Mucosa of descending colon (tissue), 3 donors: ENCODE results near the gene ARFIP2. TPM values are rescaled to one million over a fixed set of nuclear protein-coding genes. Genes with fewer than 3 reads are reported as not detected.

Experiments used
- ATAC-seq: fragments of 200-7000 bp; cut with Tn5 transposase; one replicate; pipeline ENCODE4 v1.9.1; 2020; ENCODE audit warnings: mild to moderate bottlenecking, moderate library complexity
- DNase-seq, 3 donors: peaks; one replicate each; pipeline ENCODE4 v3.0.0-alpha.2; 2020
- H3K36me3 ChIP-seq: fragments of 200-600 bp; one replicate; pipeline ENCODE4 v1.8.0; 2021; ENCODE audit warnings: low read depth, mild to moderate bottlenecking
- H3K4me1 ChIP-seq: fragments of 200-600 bp; one replicate; pipeline ENCODE4 v1.8.0; 2021; ENCODE audit warnings: low read depth, mild to moderate bottlenecking
- H3K4me3 ChIP-seq: fragments of 200-600 bp; one replicate; pipeline ENCODE4 v1.8.0; 2021; ENCODE audit warnings: mild to moderate bottlenecking
- H3K9me3 ChIP-seq: fragments of 200-600 bp; one replicate; pipeline ENCODE4 v1.8.0; 2021; ENCODE audit warnings: mild to moderate bottlenecking
- CTCF ChIP-seq: fragments of 200-600 bp; IDR thresholded peaks from one replicate; pipeline ENCODE4 v1.8.0; 2022; ENCODE audit warnings: antibody characterized with exemption, mild to moderate bottlenecking
- intact Hi-C, 2 donors: fragments of 100-400 bp; cut with DNase I in 1 of 2; cut with micrococcal nuclease in 1 of 2; formaldehyde crosslinking; loops; one replicate each; pipeline versions ENCODE4 v1.11.0 to v1.11.1; 2022; cut with DNase I, micrococcal nuclease
- total RNA-seq, 3 donors: library from RNA; stranded (reverse); fragmentation: NEBNext Ultra II Directional in 2 of 3; extraction: Animal tissue kit (Norgen Biotek cat#: 25700) in 2 of 3; gene quantifications; one replicate each; pipeline versions ENCODE4 v1.2.1 to v1.2.4, GENCODE V29; 2021 to 2023
- donor health status: DM: no; HTN: no; CAD: no; lungs with moderate emphysema.
- donor health status: DM: no; HTN: no; CAD: no.
- donor health status: DM: no; HTN: yes; CAD: no.

Gene ARFIP2
- total RNA-seq, 3 donors from 2014 or later, result 52.7 to 85.0 (median 76.6) TPM

DNA sequence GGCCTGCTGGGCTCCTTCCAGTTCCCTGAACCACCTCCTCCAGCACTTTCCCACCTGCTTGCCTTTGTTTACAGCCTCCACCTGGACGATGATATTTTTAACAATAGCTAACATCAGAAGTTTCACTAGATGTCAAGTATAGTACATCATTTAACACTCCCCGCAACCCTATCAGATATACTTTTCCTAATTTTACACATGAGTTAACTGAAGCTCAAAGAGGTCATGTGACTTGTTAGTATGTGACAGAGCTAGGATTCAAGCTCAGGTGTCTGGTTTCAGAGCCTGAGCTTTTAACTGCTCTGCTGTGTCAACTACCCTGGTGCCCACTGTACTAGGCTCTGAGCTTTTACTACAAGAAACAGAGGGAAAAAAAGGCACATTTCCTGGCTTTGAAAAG lies 26.1 kb downstream of the ARFIP2 start:
- TF ChIP-seq CTCF, result no peak
- no peaks in the 10 kb centered on the region for H3K4me1 ChIP-seq
- no peaks in the 10 kb centered on the region for H3K9me3 ChIP-seq
- intact Hi-C loops, result no loop called here
- no peak overlapping the region for H3K4me3 ChIP-seq
- DNase-seq, result no peak
- ATAC-seq, result no peak
- H3K36me3 ChIP-seq, result no peaks in the 10 kb centered on the region

DNA sequence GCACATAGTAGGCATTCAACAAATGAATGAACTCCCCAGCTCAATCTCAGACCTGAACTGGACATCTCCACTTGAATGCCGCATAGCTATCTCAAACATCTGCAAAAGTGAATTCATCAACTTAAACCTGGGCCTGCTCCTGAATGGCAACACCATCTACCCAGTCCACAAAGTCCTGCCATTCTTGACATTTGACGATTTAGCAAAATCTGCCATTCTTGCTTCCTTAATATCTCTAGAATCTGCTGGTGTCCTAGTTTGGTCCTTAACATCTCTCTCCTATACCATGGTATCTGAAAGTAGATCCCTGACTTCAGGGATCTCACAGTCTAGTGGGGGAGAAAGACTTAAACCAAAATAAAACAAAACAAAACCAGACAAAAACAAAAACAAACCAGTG lies 28.0 kb downstream of the ARFIP2 start:
- TF ChIP-seq CTCF, result no peak
- DNase-seq (no peak), ATAC-seq (no peak)
- H3K36me3 ChIP-seq, result no peaks in the 10 kb centered on the region
- H3K9me3 ChIP-seq, result no peaks in the 10 kb centered on the region
- H3K4me3 ChIP-seq, result no peak overlapping the region
- H3K4me1 ChIP-seq, result no peaks in the 10 kb centered on the region
- intact Hi-C loops, result no loop called here

DNA sequence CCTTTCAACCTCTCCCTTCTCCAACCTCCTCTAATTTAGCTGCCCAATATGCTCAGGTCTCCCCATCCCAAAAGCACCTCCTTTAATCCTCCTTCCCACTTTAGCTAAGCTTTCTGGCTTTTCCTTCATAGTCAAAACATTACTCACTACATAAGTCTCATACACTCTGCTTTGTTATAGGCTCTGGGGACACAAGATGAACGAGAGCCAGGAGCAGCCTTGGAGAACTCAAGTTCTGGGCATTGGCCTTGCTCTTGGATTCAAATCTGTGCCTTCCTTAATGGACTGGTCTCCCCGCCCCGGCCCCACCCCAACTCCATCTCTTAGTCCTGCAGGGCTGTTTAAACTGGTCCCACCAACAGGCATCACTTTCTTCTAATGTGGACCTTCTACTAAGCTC lies 28.9 kb downstream of the ARFIP2 start:
- no peak for ATAC-seq
- no peak for TF ChIP-seq CTCF
- no peak for DNase-seq
- H3K4me3 ChIP-seq, result no peak overlapping the region
- intact Hi-C loops, result no loop called here
- H3K4me1 ChIP-seq, result no peaks in the 10 kb centered on the region
- no peaks in the 10 kb centered on the region for H3K36me3 ChIP-seq
- no peaks in the 10 kb centered on the region for H3K9me3 ChIP-seq

DNA sequence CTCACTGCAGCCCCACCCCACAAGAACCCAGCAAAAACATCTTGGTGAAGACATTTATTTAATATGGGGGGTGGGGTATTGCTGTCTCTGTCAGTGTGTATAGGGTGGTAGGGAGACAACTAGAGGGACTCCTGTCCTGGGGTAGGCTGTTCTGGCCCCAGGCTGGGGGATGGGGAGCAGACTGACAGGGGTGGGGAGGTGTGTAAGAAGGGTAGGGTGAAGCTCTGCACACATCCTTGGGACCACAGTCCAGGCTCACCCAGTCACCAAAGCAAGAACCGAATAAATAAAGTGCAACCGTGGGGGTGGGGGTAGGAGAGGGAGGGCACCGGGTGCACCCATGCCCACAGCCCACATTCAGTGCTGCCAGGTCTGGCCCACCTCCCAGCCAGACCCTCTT lies 32.6 kb downstream of the ARFIP2 start:
- ATAC-seq, result no peak
- Histone ChIP-seq H3K4me1 (no peaks in the 10 kb centered on the region), H3K36me3 (no peaks in the 10 kb centered on the region), H3K4me3 (no peak overlapping the region), H3K9me3 (no peaks in the 10 kb centered on the region)
- TF ChIP-seq CTCF, result no peak
- no peak for DNase-seq
- intact Hi-C loops, result no loop called here

DNA sequence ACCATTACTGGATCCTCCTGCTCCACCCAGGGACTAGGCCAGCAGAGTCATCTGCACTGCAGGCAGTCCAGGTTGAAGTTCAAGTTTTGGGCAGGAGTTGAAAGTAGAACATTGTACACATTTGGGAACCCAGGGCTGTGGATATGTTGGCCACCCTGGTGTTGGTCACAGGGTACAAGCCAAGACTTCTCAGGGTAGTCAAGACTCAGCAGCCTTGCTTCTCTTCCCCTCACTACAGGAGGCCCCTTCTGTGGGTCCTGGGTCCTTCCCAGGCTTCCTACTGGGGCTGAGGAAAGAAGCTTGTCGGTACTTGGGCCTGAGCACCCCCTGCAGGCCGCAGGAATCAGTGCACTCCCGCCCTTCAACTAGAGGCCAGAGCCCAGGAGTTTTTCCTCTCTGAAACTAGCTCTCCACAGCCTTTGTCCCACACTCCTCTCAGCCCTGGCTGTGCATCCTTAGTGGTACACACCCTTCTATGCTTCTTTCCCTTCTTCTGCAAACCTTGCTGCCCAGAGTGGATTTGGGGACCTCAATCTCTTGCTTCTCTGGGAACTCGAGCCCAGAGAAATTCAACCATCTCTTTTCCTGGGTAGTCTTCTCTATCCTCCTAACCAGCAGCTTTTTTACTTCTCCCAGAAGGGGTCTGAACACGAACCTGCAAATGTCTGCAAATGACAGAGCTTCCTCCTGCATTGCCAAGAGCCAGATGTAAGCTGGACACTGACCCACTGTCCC lies 37.7 kb downstream of the ARFIP2 start:
- Histone ChIP-seq H3K9me3 (no peaks in the 10 kb centered on the region), H3K36me3 (no peaks in the 10 kb centered on the region), H3K4me1 (no peaks in the 10 kb centered on the region), H3K4me3 (no peak overlapping the region)
- ATAC-seq (peak; percentile 86), DNase-seq (peak in 2 of 3 donors; percentile 64 to 72)
- peak; percentile 82 for TF ChIP-seq CTCF
- intact Hi-C loops, result loop anchor here (5.0 kb wide), 1 partner anchor 66 kb away; no protein-coding TSS in a partner anchor
